ENCODE results near the gene TUBB4A.
A peak's percentile ranks its signal among the peaks of the same experiment; 100 is the strongest.
"Not testable (repeated sequence)": the region's sequence is repeated elsewhere in the genome, so short reads cannot be mapped to it uniquely, and the experiment has no call there.

Gene TUBB4A

DNA sequence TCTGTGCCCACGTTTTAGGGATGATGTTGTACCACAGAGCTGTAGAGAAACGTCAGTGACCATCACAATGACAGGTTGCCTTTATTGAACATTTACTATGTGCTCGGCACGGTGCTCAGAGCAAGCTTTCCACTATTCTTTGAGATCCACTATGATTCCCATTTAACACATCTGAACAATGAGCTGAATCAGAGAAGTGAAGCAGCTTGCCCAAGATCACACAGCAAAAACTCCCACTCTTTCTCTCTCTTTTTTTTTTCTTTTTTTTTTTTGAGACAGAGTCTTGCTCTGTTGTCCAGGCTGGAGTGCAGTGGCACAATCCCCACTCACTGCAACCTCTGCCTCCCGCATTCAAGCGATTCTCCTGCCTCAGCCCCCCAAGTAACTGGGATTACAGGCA is 20.6 kb upstream of the TUBB4A start:
- no peak for DNase-seq

DNA sequence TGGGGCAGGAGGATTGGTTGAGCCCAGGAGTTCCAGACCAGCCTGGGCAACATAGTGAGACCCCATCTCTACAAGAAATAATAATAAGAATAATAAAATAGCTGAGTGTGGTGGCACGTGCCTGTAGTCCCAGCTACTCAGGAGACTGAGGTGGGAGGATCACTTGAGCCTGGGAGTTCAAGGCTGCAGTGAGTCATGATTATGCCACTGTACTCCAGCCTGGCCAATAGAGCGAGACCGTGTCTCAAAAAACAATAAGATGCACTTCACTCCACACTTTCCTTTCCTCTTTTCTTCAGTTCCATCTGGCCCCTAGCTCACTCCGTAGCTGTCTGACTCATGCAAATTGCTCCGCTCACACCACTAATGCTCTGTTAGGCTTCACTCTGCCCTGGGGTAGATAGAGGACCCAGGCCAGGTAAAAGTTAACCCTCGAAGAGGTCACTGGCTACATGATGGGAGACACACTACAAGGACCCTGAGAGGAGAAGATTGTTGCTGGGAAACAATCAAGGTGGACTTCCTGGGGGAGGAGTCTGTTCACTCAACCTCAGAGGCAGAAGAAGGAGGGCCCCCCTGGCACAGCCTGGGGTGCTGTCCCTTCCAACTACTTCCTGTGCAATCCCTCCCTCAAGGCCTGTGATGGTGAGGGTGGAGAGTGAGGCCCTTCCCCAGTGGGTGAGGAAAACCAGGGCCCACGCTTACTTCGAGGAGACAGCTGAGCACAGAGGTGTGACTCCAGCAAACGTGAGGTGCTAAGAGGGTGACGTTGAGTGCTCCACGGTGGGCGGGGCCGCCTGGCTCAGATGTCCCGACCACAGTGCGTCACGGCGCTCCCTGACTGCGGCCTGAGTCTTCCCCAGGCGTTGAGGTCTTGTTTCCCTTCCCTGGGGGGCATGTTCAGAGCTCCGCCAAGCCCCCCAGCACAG is 19.9 kb upstream of the TUBB4A start:
- peak; percentile 94 for DNase-seq

DNA sequence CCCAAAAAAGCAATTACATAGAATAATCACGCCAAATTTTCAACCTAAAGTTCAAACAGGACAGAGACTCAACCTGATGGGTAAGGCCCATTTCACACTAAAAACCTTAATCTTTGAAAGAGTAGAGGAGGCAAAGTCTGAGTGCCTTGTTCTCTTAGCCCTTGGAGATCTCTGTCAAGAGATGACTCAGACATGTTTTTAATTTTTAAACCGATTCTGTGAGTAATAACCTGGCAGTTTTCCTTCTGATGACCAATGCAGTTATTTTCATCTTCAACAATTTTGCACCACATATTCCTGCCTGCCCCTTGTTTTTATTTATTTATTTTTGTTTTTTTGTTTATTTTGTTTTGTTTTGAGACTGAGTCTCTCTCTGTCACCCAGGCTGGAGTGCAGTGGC is 17.2 kb upstream of the TUBB4A start:
- peak; percentile 44 for DNase-seq

DNA sequence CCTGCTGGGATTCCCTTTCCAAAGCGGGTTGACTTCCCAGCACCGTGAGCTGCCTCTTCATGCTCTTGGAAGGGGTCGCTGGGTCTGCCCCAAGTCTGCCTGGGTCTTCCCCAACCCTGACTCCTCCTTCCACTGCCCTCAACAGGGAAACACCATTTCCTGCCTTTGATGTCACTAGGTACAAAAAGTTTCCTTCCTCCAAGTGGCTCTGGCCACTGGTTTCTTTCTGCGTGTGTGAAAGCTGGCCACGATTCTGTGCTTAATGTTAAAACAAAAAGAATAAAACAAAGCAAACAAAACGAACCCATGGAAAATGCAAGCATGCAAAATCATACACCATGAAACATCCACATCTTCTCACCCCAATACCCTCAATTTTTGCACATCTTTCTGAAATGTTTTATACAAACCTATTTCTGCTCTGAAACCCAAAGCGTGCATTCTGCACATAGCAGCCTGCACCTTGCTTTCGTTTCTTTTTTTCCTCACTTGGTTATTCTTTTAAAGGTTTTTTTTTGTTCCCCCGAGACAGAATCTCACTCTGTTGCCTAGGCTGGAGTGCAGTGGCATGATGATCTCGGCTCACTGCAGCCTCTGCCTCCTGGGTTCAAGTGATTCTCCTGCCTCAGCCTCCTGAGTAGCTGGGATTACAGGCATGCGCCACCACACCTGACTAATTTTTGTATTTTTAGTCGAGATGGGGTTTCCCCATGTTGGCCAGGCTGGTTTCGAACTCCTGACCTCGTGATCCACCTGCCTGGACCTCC is 16.2 kb upstream of the TUBB4A start:
- DNase-seq = peak; percentile 53

DNA sequence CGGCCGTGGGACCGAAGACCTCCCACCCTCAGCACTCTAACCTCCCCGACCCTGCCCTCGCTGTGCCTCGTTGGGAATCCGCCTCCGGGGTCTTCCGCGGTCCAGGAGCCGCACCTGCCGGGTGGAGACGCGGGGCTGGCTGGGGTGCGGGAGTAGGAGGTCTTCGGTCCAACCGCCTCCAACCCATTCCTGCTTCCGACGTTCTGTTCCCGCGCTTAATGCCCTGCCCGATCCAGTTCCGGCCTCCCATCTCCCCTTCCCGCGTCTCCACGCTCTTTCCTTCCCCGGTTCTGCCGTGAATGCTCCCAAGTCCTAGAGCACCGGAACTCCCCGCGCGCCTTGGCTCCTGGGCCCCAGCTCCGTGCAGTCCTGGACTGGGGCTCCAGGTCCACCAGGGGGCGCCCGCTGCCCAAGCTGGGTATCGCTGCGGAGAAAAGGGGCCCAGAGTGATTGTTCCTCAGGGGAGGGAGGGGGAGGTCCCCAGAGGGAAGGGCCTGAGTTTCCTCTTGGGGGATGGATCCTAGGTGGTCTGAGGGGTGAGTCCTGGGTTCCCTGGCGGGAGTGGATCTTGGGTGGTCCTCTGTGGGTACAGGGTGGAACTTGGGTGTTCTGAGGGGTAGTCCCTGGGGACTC is 14.7 kb upstream of the TUBB4A start:
- peak; percentile 91 for DNase-seq

GRCh38 chr19:6516018-6516658 is 14.0 kb upstream of the TUBB4A start:
- DNase-seq = peak; percentile 98

- DNase-seq = no peak
Measured at GRCh38 chr19:6514926-6515544, 12.9 kb upstream of the TUBB4A start.

DNA sequence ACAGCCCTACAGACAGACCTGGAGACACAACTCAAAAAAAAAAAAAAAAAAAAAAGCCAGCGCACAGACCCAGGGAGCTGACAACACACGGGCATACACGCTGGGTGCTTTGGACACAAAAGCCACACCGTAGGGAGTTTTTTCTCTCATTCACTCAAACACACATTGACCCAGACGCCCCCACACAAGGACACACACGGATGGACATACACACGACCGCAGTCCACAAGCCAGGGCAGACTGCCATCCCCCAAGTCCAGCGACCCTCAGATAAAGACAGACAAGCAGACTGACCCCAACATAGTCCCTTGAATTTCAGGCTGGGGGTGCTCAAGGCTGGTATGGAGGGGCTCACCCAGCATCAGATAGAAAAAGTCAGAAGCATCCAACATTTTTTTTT is 12.0 kb upstream of the TUBB4A start:
- no peak for DNase-seq

GRCh38 chr19:6510618-6511017 is 8.5 kb upstream of the TUBB4A start:
- no peak for DNase-seq

DNA sequence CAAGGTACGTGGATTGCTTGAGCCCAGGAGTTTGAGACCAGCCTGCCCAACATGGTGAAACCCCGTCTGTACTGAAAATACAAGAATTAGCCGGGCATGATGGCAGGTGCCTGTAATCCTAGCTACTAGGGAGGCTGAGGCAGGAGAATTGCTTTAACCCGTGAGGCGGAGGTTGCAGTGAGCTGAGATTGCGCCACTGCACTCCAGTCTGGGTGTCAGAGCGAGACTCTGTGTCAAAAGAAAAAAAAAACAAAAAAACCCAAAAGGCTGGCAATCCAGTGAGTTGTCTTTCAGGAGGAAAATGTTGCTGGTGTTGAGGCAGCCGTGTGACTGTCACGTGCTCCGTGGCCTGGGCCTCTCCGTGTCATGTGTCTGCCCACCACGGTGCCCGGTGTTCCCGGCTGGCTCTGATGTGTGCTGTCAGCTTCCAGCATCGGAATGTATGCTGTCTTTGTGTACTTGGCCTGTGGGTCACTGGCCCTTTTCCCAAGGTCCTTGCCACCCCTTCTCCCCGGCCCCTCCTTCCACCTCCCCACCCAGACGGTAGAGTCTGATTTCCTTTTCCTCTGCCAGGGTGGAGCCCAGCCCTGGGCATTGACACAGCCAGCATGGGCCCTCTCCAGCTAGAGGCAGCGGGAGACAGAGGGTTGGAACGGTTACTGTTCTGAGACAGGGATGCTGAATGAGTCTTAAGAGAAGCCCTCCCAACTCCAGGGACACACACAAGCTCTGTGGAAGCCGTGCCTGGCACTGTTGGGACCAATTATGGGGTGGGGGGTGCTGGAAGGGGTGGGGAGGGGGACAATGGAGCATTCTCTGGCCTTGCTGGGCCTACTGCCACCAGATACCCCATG is 7.2 kb upstream of the TUBB4A start:
- DNase-seq = peak; percentile 69

DNA sequence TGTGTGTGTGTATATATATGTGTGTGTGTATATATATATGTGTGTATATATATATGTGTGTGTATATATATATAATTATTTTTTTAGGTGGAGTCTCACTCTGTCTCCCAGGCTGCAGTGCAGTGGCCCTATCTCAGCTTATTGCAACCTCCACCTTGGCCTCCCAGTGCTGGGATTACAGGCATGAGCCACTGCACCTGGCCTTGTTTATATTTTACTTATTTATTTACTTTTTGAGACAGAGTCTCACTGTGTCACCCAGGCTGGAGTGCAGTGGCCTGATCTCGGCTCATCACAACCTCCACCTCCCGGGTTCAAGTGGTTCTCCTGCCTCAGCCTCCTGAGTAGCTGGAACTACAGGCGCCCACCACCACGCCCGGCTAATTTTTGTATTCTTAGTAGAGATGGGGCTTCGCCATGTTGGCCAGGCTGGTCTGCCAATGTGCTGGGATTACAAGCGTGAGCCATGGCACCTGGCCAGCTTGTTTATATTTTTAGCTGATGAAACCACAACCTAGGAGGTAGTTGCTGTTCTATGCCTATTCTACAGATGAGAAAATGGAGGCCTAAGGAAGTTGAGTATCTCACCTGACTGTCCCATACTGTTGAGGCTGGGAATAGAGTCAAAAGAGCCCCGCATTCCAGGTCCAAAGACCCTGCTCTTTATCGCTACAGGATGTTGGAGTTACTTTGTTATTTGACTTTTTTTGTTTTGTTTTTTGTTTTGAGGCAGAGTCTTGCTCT is 6.1 kb upstream of the TUBB4A start:
- DNase-seq = not testable (repeated sequence)

DNA sequence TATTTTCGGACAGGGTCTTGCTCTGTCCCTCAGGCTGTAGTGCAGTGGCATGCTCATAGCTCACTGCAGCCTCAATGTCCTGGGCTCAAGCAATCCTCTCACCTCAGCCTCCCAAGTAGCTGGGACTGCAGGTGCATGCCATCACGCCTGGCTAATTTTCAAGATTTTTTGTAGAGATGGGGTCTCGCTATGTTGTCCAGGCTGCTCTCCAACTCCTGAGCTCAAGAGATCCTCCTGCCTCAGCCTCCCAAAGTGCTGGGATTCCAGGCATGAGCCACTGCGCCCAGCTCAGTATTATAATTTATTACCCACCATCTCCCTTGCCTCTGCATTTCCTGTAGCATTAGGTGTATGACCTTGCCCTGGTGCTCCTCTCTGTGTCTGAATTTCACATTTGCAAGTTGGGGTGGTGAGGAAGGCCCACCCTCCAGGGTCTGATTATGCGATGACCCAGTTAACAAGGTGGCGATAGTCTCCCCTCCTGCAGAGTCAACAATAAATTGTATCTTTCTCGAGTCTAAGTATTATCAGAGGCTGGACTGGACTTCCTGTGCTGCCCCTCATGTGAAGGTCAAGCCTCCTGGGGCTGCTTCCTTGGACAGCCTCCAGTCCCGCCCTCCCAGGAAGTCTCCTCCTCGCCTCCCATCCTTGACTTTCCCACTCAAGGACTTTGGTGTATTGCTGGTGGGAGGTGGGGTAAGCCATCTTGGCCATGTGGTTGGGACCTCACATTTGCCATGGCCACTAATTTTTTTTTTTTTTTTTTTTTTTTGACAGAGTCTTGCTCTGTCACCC is 1.5 kb upstream of the TUBB4A start:
- no peak for DNase-seq

DNA sequence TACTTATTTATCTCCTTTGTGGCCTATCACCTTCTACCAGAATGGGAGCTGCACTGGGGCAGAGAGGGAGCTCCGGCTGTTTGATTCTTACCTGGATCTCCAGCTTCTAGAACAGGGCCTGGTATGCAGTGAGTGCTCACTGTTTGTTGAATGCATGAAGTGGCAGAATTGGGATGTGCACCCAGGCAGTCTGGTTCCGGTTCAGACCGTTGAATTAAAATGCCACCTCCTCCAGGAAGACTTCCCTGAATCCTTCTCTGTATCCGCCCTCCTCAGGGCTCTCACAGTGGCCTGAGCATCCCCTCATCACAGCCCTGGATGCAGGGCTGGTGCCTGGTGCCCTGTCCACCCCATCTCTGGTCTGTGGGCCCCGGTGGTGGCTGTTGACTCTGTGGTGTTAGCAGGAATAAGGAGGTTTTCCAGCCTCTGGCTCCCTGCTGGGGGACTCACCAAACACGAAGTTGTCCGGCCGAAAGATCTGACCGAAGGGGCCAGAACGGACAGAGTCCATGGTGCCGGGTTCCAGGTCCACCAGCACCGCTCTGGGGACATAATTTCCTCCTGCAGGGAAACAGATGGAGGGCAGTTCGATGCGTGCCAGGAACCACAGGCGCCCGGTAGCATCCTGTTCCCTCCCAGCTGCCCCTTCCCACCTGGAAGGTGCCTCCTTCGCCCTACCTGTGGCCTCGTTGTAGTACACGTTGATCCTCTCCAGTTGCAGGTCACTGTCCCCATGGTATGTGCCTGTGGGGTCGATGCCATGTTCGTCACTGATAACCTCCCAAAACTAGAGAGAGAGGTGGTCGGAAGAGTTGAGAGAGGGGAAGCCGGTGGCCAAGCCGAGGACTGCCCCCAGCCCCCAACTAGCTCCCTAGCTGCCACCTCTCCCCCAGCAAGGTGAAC is 1.0 kb downstream of the TUBB4A start:
- DNase-seq = no peak

GRCh38 chr19:6499052-6499790 is 2.9 kb downstream of the TUBB4A start:
- no peak for DNase-seq

- peak; percentile 93 for DNase-seq
Measured at GRCh38 chr19:6498294-6499036, 3.6 kb downstream of the TUBB4A start.

- no peak for DNase-seq
Measured at GRCh38 chr19:6495947-6496346, 6.2 kb downstream of the TUBB4A start.

- no peak for DNase-seq
Measured at GRCh38 chr19:6494438-6495036, 7.6 kb downstream of the TUBB4A start.
